HEK293T (cell line): ENCODE measurements around the gene MYDGF.

ENCODE experiments used
- CTCF ChIA-PET: fragments of 350-600 bp; formaldehyde crosslinking; extraction: SDS; loops from one replicate; lab custom pipeline; 2021; ENCODE audit warnings: antibody characterized with exemption, inconsistent platforms; lab: Yijun Ruan, JAX
- POLR2A ChIA-PET: fragments of 350-600 bp; formaldehyde crosslinking; extraction: SDS; loops from one replicate; lab custom pipeline; 2020; ENCODE audit warnings: antibody characterized with exemption, inconsistent platforms; lab: Yijun Ruan, JAX
- DNase-seq: peaks from one replicate; pipeline ENCODE4 v3.0.0; 2012; ENCODE audit warnings: mixed read lengths; ENCODE audit errors: extremely low spot score
- ARNT ChIP-seq: fragments of 450-650 bp; IDR thresholded peaks from 2 replicates; pipeline ENCODE4 v1.6.1; 2017; ENCODE audit warnings: mild to moderate bottlenecking
- BHLHE40 ChIP-seq: fragments of 450-650 bp; IDR thresholded peaks from 2 replicates; pipeline ENCODE4 v1.6.1; 2016; ENCODE audit warnings: mild to moderate bottlenecking, moderate library complexity, borderline replicate concordance
- CTBP1 ChIP-seq: fragments of 450-650 bp; IDR thresholded peaks from 2 replicates; pipeline ENCODE4 v1.6.1; 2016; ENCODE audit warnings: borderline replicate concordance
- ELF4 ChIP-seq: fragments of 450-650 bp; IDR thresholded peaks from 2 replicates; pipeline ENCODE4 v1.6.1; 2017; ENCODE audit warnings: antibody characterized with exemption
- FOXA1 ChIP-seq: fragments of 450-650 bp; IDR thresholded peaks from 2 replicates; pipeline ENCODE4 v1.6.1; 2016; ENCODE audit warnings: mild to moderate bottlenecking
- FOXK2 ChIP-seq: fragments of 450-650 bp; IDR thresholded peaks from 2 replicates; pipeline ENCODE4 v1.6.1; 2016; ENCODE audit warnings: mild to moderate bottlenecking
- FOXM1 ChIP-seq: fragments of 450-650 bp; IDR thresholded peaks from 2 replicates; pipeline ENCODE4 v1.6.1; 2017; ENCODE audit warnings: mild to moderate bottlenecking, borderline replicate concordance
- HDGF ChIP-seq: fragments of 450-650 bp; IDR thresholded peaks from 2 replicates; pipeline ENCODE4 v1.6.1; 2017; ENCODE audit warnings: antibody characterized with exemption, borderline replicate concordance
- L3MBTL2 ChIP-seq: fragments of 450-650 bp; conservative IDR thresholded peaks from 2 replicates; pipeline ENCODE4 v1.6.1; 2016; ENCODE audit warnings: mild to moderate bottlenecking
- LEF1 ChIP-seq: fragments of 450-650 bp; IDR thresholded peaks from 2 replicates; pipeline ENCODE4 v1.6.1; 2017; ENCODE audit warnings: mild to moderate bottlenecking, borderline replicate concordance
- NFRKB ChIP-seq: fragments of 450-650 bp; IDR thresholded peaks from 2 replicates; pipeline ENCODE4 v1.6.1; 2016; ENCODE audit warnings: mild to moderate bottlenecking, moderate library complexity
- PKNOX1 ChIP-seq: fragments of 450-650 bp; IDR thresholded peaks from 2 replicates; pipeline ENCODE4 v1.6.1; 2016
- SP1 ChIP-seq: fragments of 450-650 bp; IDR thresholded peaks from 2 replicates; pipeline ENCODE4 v1.6.1; 2017
- SUZ12 ChIP-seq: fragments of 450-650 bp; IDR thresholded peaks from 2 replicates; pipeline ENCODE4 v1.6.1; 2016; ENCODE audit warnings: mild to moderate bottlenecking
- TARDBP ChIP-seq: fragments of 450-650 bp; IDR thresholded peaks from 2 replicates; pipeline ENCODE4 v1.6.1; 2016
- ZNF384 ChIP-seq: fragments of 450-650 bp; IDR thresholded peaks from 2 replicates; pipeline ENCODE4 v1.6.1; 2016

MYDGF gene

GRCh38 chr19:4660993-4661392 lies 9.1 kb downstream of the MYDGF start:
- ChIA-PET CTCF (no interaction called here), POLR2A (no interaction called here)
- no peak for DNase-seq
- TF ChIP-seq CTBP1 (no peak), FOXA1 (no peak), TARDBP (no peak), ELF4 (no peak), HDGF (no peak), SUZ12 (no peak), FOXK2 (no peak), FOXM1 (no peak), SP1 (no peak), ARNT (no peak), L3MBTL2 (no peak), LEF1 (no peak), ZNF384 (no peak), BHLHE40 (no peak), PKNOX1 (no peak)

GRCh38 chr19:4660181-4660791 lies 9.9 kb downstream of the MYDGF start:
- peak; percentile 50 for DNase-seq
- TF ChIP-seq FOXA1 (no peak), L3MBTL2 (no peak), NFRKB (no peak), SP1 (no peak), FOXK2 (no peak), PKNOX1 (no peak)
- CTCF ChIA-PET: interaction anchor here (0.8 kb wide), 1 partner anchor 10 kb away, joined by 5 read pairs; no protein-coding TSS in a partner anchor
- POLR2A ChIA-PET: no interaction called here

GRCh38 chr19:4657835-4658234 lies 12.3 kb downstream of the MYDGF start:
- ChIA-PET POLR2A (no interaction called here), CTCF (interaction anchor here (1.4 kb wide), 1 partner anchor 133 kb away, joined by 3 read pairs; the partner anchor contains the start of gene FEM1A)
- DNase-seq: no peak
- no peak for TF ChIP-seq ZNF384
- no peak for TF ChIP-seq FOXK2
- TF ChIP-seq TARDBP: no peak
- TF ChIP-seq PKNOX1: no peak
- no peak for TF ChIP-seq NFRKB
- TF ChIP-seq L3MBTL2: no peak
- TF ChIP-seq ARNT: no peak
- no peak for TF ChIP-seq ELF4
- TF ChIP-seq FOXM1: no peak
- TF ChIP-seq SP1: no peak
- no peak for TF ChIP-seq BHLHE40
- TF ChIP-seq LEF1: no peak
- TF ChIP-seq HDGF: no peak

GRCh38 chr19:4657262-4657661 lies 12.9 kb downstream of the MYDGF start:
- POLR2A ChIA-PET: interaction anchor here (1.1 kb wide), 1 partner anchor 14 kb away, joined by 3 read pairs; no protein-coding TSS in a partner anchor
- CTCF ChIA-PET: no interaction called here
- no peak for DNase-seq
- TF ChIP-seq BHLHE40: no peak
- TF ChIP-seq ELF4: no peak

GRCh38 chr19:4656102-4656501 lies 14.0 kb downstream of the MYDGF start:
- ChIA-PET POLR2A (interaction anchor here (1.1 kb wide), 1 partner anchor 15 kb away, joined by 3 read pairs; no protein-coding TSS in a partner anchor), CTCF (no interaction called here)
- TF ChIP-seq NFRKB (no peak), HDGF (no peak), PKNOX1 (no peak), L3MBTL2 (no peak), CTBP1 (no peak), SUZ12 (no peak), ARNT (no peak), TARDBP (no peak)
- DNase-seq: no peak

- no peak for TF ChIP-seq ELF4
- no peak for TF ChIP-seq BHLHE40
- TF ChIP-seq ARNT: no peak
- no peak for TF ChIP-seq FOXK2
- no peak for TF ChIP-seq PKNOX1
- no peak for TF ChIP-seq FOXM1
- no peak for TF ChIP-seq SP1
- TF ChIP-seq CTBP1: no peak
- TF ChIP-seq LEF1: no peak
- no peak for TF ChIP-seq L3MBTL2
- TF ChIP-seq TARDBP: no peak
- no peak for TF ChIP-seq NFRKB
- no peak for TF ChIP-seq SUZ12
- TF ChIP-seq HDGF: no peak
- no peak for TF ChIP-seq ZNF384
- no peak for TF ChIP-seq FOXA1
- ChIA-PET POLR2A (no interaction called here), CTCF (interaction anchor here (0.6 kb wide), 2 partner anchors 20 to 1785 kb away, joined by 4 read pairs; no protein-coding TSS in a partner anchor)
- no peak for DNase-seq
These were observed 15.4 kb downstream of the MYDGF start for GRCh38 chr19:4654437-4655361.
